Activated CD8-positive, alpha-beta memory T cell treated with anti-CD3 and anti-CD28 coated beads for 1 hour (primary cell): ENCODE data around the gene NTRK1.
A peak's percentile ranks its signal among the peaks of the same experiment; 100 is the strongest.

ENCODE experiments used
- DNase-seq, 2 donors: peaks; one replicate each; pipeline ENCODE4 v3.0.0-alpha.2; 2020; ENCODE audit warnings: low read depth in 1 of 2; ENCODE audit errors: extremely low read depth in 1 of 2

NTRK1 gene

DNA sequence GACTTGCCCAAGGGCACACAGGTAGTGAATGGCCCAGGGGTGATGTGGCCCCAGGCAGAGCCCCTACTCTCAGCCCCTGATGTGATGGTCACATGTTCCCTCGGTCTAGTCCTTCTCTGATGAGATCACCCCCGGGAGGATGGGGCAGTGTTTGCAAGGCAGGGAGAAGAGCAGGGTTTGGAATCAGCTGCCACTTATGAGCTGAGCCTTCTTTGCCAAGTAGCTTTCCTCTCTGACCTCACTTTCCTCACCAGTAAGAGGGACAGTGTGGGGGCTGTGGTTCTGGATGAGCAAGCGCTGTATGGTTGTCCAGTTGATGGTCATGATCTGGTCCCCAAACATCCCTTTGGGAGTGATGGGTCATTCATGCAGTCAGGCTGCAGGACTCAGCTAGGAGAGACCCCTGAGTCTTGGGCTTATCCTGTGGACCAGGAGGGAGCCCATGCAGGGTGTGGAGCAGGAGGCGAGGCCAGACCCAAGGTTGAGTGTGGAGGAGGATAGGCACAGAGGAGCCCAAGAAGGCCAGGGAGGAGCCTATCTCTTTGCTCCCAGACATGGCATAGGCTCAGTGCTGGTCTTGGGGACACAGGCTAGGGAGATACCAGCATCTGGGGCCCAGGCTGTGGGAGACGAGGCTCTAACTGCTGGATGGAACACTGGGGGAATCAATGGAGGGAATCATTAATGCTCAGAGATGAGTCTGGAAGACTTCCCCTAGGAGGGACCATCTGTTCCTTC is 16.9 kb downstream of the NTRK1 start:
- no peak for DNase-seq

- no peak for DNase-seq
These were observed 19.2 kb downstream of the NTRK1 start for GRCh38 chr1:156879876-156880275.

- no peak for DNase-seq
These were observed 19.8 kb downstream of the NTRK1 start for GRCh38 chr1:156880473-156880872.

GRCh38 chr1:156881101-156881500 is 20.4 kb downstream of the NTRK1 start:
- no peak for DNase-seq

GRCh38 chr1:156881663-156882062 is 21.0 kb downstream of the NTRK1 start:
- DNase-seq, result no peak

GRCh38 chr1:156882543-156882942 is 21.9 kb downstream of the NTRK1 start:
- DNase-seq, result no peak

DNA sequence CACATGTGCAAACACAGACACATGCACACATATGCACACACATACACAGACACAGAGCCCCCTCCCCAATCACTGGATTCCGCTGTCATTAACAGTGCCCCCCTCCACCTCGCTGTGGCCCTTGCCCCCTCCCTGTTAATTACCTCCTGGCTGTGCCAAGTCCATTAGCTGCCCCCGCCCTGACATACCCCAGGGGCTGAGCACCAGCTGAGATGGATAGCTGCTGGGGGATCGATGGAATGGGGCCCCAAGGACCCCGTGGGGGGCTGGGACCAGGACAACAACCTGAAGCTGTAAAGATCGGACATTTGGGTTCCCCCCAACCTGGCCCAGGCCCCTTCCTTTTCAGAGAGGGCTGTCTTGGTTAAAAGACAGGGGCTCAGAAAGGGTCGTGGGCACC is 23.3 kb downstream of the NTRK1 start:
- DNase-seq, result no peak

GRCh38 chr1:156884560-156885184 is 24.0 kb downstream of the NTRK1 start:
- DNase-seq, result no peak

DNA sequence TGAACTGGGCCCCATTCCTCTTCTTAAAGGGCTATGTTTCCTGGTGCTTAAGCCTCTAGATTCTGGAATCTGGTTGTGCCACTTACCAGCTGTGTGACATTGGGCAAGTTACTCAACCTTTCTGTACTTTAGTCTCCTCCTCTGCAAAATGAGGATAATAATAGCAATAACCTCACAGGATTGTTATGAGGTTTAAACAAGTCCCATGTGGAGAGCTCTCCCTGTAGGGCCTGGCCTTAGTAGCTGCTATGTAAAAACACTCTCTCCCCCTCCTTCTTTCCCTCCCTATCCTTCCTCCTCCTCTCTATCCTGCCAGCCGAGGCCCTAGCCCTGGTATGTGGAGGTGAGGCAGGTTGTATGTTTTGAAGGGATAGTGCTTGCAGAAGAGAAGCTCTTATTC is 24.6 kb downstream of the NTRK1 start:
- DNase-seq, result no peak

DNA sequence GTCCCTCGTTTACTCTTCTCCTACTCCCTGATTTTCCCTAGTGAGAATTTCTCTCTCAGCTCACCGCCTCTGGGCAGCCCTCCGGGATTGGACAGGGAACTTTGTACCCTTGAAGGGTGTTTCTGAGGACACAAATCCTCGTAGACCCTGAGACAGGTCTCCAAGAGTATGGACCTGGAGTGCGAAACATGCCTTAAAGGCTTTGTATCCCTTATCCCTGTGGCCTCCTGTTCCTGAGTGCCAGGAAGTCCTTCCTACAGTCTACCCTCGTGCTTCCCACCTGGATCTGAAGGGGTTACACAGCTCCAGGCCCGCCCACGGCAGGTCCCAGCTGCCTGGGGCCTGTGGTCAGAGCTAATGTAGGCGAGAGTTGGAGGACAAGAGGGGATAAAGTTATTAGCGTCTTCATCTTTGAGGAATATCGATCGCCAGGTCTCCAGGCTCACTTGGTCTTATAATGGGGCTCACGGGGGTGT is 25.3 kb downstream of the NTRK1 start:
- no peak for DNase-seq

DNA sequence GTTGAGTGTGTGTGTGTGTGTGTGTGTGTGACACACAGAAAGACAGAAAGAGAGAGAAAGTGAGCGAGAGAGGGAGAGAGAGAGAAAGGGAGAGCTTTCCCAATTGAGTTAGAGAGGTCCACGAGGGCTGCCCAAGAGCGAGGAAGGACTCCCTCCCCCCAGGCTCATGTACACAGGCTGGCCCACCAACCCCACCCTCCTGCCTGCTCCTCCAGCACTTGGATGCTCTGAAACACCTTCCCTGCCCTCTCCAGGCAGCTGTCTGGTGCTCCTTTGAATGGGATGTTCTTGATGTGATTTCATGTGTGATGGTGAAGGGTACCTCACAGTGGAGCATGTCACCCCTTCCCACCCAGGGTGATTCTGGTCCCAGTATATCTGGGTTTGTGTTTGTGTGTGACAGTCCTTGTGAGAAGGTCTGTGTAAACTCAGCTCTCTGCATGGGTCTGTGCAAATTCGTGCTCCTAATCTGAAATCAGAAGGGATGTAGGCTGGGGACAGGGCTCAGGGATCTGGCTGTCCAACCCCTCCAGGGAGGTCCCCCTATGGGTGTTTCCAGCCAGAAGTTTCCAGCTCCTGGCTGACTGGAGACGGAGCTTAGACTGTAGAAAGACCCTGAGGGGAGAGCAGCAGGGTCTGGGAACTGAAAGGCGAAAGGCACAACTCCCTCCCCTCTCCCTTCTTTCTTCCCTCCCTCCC is 26.1 kb downstream of the NTRK1 start:
- no peak for DNase-seq

- DNase-seq, result no peak
These were observed 26.7 kb downstream of the NTRK1 start for GRCh38 chr1:156887317-156887716.

GRCh38 chr1:156887734-156888133 is 27.1 kb downstream of the NTRK1 start:
- no peak for DNase-seq

DNA sequence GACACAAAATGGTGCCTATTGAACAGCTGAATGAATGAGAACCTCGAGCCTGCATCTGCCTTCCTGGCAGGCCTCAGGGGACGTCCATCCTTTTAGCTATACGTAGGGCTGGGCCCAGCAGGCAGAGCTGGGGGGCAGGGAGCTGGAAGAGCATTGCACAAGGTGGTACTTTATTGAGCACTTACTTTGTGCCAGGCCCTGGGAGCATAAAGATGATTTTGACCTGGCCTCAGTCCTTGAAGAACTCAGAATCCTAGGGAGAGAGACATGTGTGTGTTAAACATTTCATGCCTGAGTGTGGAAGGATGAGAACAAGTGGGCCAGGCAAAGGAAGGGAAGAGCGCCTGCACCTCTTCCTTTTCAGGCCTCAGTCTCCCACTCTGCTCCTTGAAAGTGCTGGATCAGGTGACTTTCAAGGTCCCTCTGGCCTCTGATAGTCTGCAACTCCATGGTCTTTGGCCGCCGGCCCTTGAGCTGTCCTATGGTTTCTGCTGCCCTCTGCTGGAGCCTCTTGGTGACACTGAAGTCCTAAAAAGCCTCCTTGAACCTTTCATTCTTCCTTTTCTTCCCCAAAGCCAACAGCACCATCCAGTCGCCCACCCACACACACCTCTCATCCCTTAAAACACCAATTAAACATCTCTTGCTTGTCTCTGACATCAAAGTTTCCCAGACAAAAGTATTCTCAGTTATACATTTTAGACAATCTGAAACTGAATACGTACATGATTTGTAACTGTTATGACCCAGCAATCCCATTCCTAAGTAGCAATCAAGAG is 29.3 kb downstream of the NTRK1 start:
- peak in 1 of 2 donors; percentile 40 for DNase-seq

- DNase-seq, result peak; percentile 60 to 76
These were observed 31.8 kb downstream of the NTRK1 start for GRCh38 chr1:156892190-156893047.

DNA sequence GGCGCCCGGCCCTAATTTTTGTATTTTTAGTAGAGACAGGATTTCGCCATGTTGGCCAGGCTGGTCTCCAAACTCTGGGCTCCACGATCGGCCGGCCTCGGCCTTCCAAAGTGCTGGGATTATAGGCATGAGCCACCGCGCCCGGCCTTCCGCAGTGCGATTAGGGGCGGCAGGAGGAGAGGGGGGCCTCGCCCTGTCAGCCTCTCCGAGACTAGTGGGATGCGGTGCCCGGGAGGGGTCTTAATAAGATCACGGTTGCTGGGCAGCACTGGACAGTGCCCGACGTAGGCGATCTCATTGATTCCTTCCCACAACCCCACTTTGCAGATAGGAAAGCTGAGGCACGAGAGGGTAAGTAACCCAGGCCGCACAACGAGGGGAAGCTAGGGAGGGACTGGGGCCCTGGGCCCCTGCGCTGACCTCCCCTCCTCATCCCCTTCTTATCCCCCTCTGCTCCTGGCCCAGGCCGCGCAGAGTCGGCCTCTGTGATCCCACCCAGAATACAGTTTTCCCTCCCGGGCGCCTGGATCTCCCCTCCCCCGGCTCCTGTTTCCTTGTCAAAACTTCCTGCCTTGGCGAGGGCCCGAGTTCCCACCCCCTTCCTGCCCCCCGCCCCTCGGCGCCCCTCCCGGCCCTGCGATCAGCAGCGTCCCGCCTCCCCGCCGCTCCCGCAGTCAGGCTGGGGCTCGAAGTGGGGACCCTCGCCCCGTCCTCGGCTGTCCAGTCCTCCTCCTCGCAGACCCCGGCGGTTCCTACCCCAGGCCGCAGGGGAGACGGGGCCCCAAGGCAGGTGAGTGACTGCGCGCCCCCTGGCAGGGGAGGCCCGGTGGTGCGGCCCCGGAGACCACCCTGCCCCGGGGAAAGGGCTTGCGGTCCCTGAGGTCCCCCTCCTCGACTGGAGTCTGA is 32.6 kb downstream of the NTRK1 start, which contains the start of gene PEAR1:
Gene PEAR1 (plus strand): TSS at position 671 of the 906 bp plus-strand sequence. CDS start 10,209 bp downstream, outside the sequence.
- DNase-seq, result no peak

DNA sequence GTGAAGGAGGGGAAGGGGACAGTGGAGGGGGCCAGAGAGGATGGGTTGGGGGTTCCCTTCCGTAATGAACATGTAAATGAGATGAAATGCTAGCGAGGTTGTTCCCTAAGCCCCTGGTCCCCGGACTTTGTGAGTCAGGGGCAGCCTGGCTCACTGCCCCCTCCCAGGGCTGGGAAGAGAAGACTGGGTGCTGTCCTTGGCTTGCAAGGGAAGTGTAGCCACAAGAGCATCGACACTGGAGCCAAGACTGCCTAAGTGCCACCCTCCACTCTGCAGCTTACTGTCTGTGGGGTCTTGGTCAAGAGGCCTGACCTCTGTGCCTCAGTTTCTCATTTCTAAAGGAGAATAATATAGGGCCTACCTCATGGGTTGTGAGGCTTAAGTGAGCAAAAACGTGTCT is 33.3 kb downstream of the NTRK1 start:
- no peak for DNase-seq

- no peak for DNase-seq
These were observed 34.2 kb downstream of the NTRK1 start for GRCh38 chr1:156894711-156895454.
